ENCODE data around the gene TMEM184B.

TMEM184B gene

GRCh38 chr22:38201711-38202436 lies 70.9 kb downstream of the TMEM184B start, which contains the start of gene MAFF:
Gene MAFF, plus strand, starts transcription at chr22:38201994. Its CDS starts 11,860 bp downstream, at chr22:38213854.
- H3K27me3 ChIP-seq (ENCODE audit: control insufficient read depth, insufficient read depth, low read length), result no peaks in the 10 kb centered on the region
- no peaks in the 10 kb centered on the region for H3K9me3 ChIP-seq (ENCODE audit: control insufficient read depth, low read length)
- peak within 1 kb of the TSS; percentile 86 for H3K4me3 ChIP-seq (ENCODE audit: low read length)
- H3K4me1 ChIP-seq (ENCODE audit: control insufficient read depth, insufficient read depth, low read length), result peaks cover 28% of the 10 kb centered on the region
- H3K9ac ChIP-seq (ENCODE audit: low read length), result peak within 1 kb of the TSS; percentile 96
- no peaks in the 10 kb centered on the region for H3K36me3 ChIP-seq (ENCODE audit: control insufficient read depth, insufficient read depth, low read length)

- Histone ChIP-seq H3K36me3 (ENCODE audit: control insufficient read depth, insufficient read depth, low read length) (no peaks in the 10 kb centered on the region), H3K4me3 (ENCODE audit: low read length) (no peak overlapping the region), H3K27me3 (ENCODE audit: control insufficient read depth, insufficient read depth, low read length) (no peaks in the 10 kb centered on the region), H3K9me3 (ENCODE audit: control insufficient read depth, low read length) (no peaks in the 10 kb centered on the region), H3K4me1 (ENCODE audit: control insufficient read depth, insufficient read depth, low read length) (peaks cover 28% of the 10 kb centered on the region), H3K9ac (ENCODE audit: low read length) (peak overlapping the region; percentile 42)
These were observed 71.5 kb downstream of the TMEM184B start for GRCh38 chr22:38201371-38201710.

- H3K9ac ChIP-seq (ENCODE audit: low read length), result no peak overlapping the region
- H3K36me3 ChIP-seq (ENCODE audit: control insufficient read depth, insufficient read depth, low read length), result no peaks in the 10 kb centered on the region
- H3K4me1 ChIP-seq (ENCODE audit: control insufficient read depth, insufficient read depth, low read length), result peaks cover 28% of the 10 kb centered on the region
- no peaks in the 10 kb centered on the region for H3K27me3 ChIP-seq (ENCODE audit: control insufficient read depth, insufficient read depth, low read length)
- H3K9me3 ChIP-seq (ENCODE audit: control insufficient read depth, low read length), result no peaks in the 10 kb centered on the region
- H3K4me3 ChIP-seq (ENCODE audit: low read length), result no peak overlapping the region
These were observed 72.8 kb downstream of the TMEM184B start for GRCh38 chr22:38199826-38200559.

- Histone ChIP-seq H3K9ac (ENCODE audit: low read length) (no peak overlapping the region), H3K4me3 (ENCODE audit: low read length) (no peak overlapping the region), H3K4me1 (ENCODE audit: control insufficient read depth, insufficient read depth, low read length) (peaks cover 10% of the 10 kb centered on the region), H3K36me3 (ENCODE audit: control insufficient read depth, insufficient read depth, low read length) (no peaks in the 10 kb centered on the region), H3K27me3 (ENCODE audit: control insufficient read depth, insufficient read depth, low read length) (no peaks in the 10 kb centered on the region), H3K9me3 (ENCODE audit: control insufficient read depth, low read length) (no peaks in the 10 kb centered on the region)
These were observed 75.9 kb downstream of the TMEM184B start for GRCh38 chr22:38196791-38197419.

- Histone ChIP-seq H3K27me3 (ENCODE audit: control insufficient read depth, insufficient read depth, low read length) (no peaks in the 10 kb centered on the region), H3K9ac (ENCODE audit: low read length) (no peak overlapping the region), H3K4me1 (ENCODE audit: control insufficient read depth, insufficient read depth, low read length) (peaks cover 4% of the 10 kb centered on the region), H3K36me3 (ENCODE audit: control insufficient read depth, insufficient read depth, low read length) (no peaks in the 10 kb centered on the region), H3K4me3 (ENCODE audit: low read length) (no peak overlapping the region), H3K9me3 (ENCODE audit: control insufficient read depth, low read length) (no peaks in the 10 kb centered on the region)
These were observed 79.2 kb downstream of the TMEM184B start for GRCh38 chr22:38193580-38193979.

GRCh38 chr22:38192475-38192863 lies 80.3 kb downstream of the TMEM184B start:
- Histone ChIP-seq H3K4me3 (ENCODE audit: low read length) (no peak overlapping the region), H3K36me3 (ENCODE audit: control insufficient read depth, insufficient read depth, low read length) (no peaks in the 10 kb centered on the region), H3K27me3 (ENCODE audit: control insufficient read depth, insufficient read depth, low read length) (no peaks in the 10 kb centered on the region), H3K9ac (ENCODE audit: low read length) (no peak overlapping the region), H3K4me1 (ENCODE audit: control insufficient read depth, insufficient read depth, low read length) (peaks cover 11% of the 10 kb centered on the region), H3K9me3 (ENCODE audit: control insufficient read depth, low read length) (no peaks in the 10 kb centered on the region)

- Histone ChIP-seq H3K36me3 (ENCODE audit: control insufficient read depth, insufficient read depth, low read length) (no peaks in the 10 kb centered on the region), H3K9ac (ENCODE audit: low read length) (no peak overlapping the region), H3K4me3 (ENCODE audit: low read length) (no peak overlapping the region), H3K4me1 (ENCODE audit: control insufficient read depth, insufficient read depth, low read length) (peaks cover 13% of the 10 kb centered on the region), H3K9me3 (ENCODE audit: control insufficient read depth, low read length) (no peaks in the 10 kb centered on the region), H3K27me3 (ENCODE audit: control insufficient read depth, insufficient read depth, low read length) (no peaks in the 10 kb centered on the region)
These were observed 80.9 kb downstream of the TMEM184B start for GRCh38 chr22:38191731-38192474.

GRCh38 chr22:38191055-38191454 lies 81.8 kb downstream of the TMEM184B start:
- H3K4me3 ChIP-seq (ENCODE audit: low read length), result no peak overlapping the region
- H3K36me3 ChIP-seq (ENCODE audit: control insufficient read depth, insufficient read depth, low read length), result no peaks in the 10 kb centered on the region
- no peaks in the 10 kb centered on the region for H3K9me3 ChIP-seq (ENCODE audit: control insufficient read depth, low read length)
- H3K4me1 ChIP-seq (ENCODE audit: control insufficient read depth, insufficient read depth, low read length), result peaks cover 13% of the 10 kb centered on the region
- H3K9ac ChIP-seq (ENCODE audit: low read length), result no peak overlapping the region
- H3K27me3 ChIP-seq (ENCODE audit: control insufficient read depth, insufficient read depth, low read length), result no peaks in the 10 kb centered on the region

GRCh38 chr22:38190581-38190980 lies 82.2 kb downstream of the TMEM184B start:
- H3K4me1 ChIP-seq (ENCODE audit: control insufficient read depth, insufficient read depth, low read length), result peaks cover 13% of the 10 kb centered on the region
- H3K4me3 ChIP-seq (ENCODE audit: low read length), result no peak overlapping the region
- H3K27me3 ChIP-seq (ENCODE audit: control insufficient read depth, insufficient read depth, low read length), result no peaks in the 10 kb centered on the region
- no peaks in the 10 kb centered on the region for H3K9me3 ChIP-seq (ENCODE audit: control insufficient read depth, low read length)
- H3K9ac ChIP-seq (ENCODE audit: low read length), result no peak overlapping the region
- no peaks in the 10 kb centered on the region for H3K36me3 ChIP-seq (ENCODE audit: control insufficient read depth, insufficient read depth, low read length)

GRCh38 chr22:38189104-38189503 lies 83.7 kb downstream of the TMEM184B start:
- Histone ChIP-seq H3K4me3 (ENCODE audit: low read length) (no peak overlapping the region), H3K27me3 (ENCODE audit: control insufficient read depth, insufficient read depth, low read length) (no peaks in the 10 kb centered on the region), H3K4me1 (ENCODE audit: control insufficient read depth, insufficient read depth, low read length) (peaks cover 13% of the 10 kb centered on the region), H3K36me3 (ENCODE audit: control insufficient read depth, insufficient read depth, low read length) (no peaks in the 10 kb centered on the region), H3K9ac (ENCODE audit: low read length) (no peak overlapping the region), H3K9me3 (ENCODE audit: control insufficient read depth, low read length) (no peaks in the 10 kb centered on the region)

GRCh38 chr22:38187413-38188212 lies 85.2 kb downstream of the TMEM184B start:
- Histone ChIP-seq H3K9ac (ENCODE audit: low read length) (no peak overlapping the region), H3K27me3 (ENCODE audit: control insufficient read depth, insufficient read depth, low read length) (no peaks in the 10 kb centered on the region), H3K36me3 (ENCODE audit: control insufficient read depth, insufficient read depth, low read length) (no peaks in the 10 kb centered on the region), H3K9me3 (ENCODE audit: control insufficient read depth, low read length) (no peaks in the 10 kb centered on the region), H3K4me3 (ENCODE audit: low read length) (no peak overlapping the region), H3K4me1 (ENCODE audit: control insufficient read depth, insufficient read depth, low read length) (peaks cover 9% of the 10 kb centered on the region)
